ENCODE data around the gene CIAO1.
"Not testable (repeated sequence)": the region's sequence is repeated elsewhere in the genome, so short reads cannot be mapped to it uniquely, and the experiment has no call there.

The CIAO1 gene

GRCh38 chr2:96276787-96277499, 10.9 kb downstream of the CIAO1 start:
- no peak for DNase-seq (ENCODE audit: low read depth)

- no peak for DNase-seq (ENCODE audit: low read depth)
These were observed 21.3 kb downstream of the CIAO1 start for GRCh38 chr2:96287273-96287856.

DNA sequence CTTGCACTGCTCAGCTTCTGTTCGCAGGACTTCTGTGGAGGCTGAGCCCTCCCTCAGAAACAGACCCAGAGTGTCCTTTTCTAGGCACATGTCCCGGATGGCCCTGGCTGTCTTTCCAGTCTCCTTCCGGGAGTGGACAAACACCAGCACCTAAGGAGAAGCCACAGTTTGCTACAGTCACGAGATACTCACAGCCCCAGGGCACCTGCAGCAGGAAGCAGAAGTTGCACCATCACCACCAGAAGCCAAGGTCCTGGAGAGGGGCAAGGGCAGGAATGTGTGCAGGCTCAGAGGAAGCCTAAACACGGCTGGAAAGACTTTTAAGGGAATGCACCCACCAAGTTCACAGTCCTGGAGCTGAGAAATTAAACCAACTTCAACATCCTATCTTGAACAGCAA, 25.7 kb downstream of the CIAO1 start:
- no peak for DNase-seq (ENCODE audit: low read depth)

GRCh38 chr2:96294271-96294670, 28.2 kb downstream of the CIAO1 start:
- DNase-seq (ENCODE audit: low read depth): not testable (repeated sequence)

DNA sequence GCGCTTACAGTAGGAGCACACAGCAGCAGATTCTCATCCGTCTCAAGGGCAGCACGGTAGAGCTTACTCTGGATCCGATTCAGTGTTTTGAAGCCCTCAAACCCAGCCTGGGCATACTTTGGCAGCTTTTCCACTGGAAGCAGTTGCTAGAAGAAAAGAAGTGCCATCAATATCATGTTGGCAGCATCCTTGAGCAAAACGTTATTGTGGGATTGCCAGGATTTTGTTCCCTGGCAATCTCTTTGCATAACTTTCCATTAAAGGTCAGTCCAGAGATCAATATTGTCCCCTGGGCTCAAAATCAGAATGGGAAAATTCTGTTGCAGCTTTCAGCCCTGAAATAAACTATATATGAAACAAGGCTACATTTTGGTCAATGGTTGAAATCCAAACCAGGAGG, 30.9 kb downstream of the CIAO1 start:
- no peak for DNase-seq (ENCODE audit: low read depth)

DNA sequence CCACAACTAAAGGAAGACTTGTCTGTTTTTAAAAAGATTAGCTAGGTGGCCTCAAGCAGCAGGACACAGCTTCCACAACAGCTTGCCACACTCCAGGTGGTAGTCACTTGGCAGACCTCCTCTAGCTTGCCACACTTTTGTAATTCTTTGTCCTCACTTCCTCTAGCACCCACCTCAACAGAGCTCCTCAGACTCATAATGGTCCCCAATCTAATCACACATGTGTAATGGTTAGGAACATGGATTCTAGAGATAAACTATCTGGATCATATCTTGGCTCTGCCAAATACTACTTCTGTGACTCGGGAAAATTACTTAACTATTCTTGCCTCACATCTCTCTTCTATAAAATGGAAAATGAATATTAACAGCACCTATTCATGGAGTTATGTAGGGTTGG, 35.8 kb downstream of the CIAO1 start:
- DNase-seq (ENCODE audit: low read depth): no peak

- no peak for DNase-seq (ENCODE audit: low read depth)
These were observed 38.6 kb downstream of the CIAO1 start for GRCh38 chr2:96304606-96305005.

GRCh38 chr2:96305091-96305978, 39.3 kb downstream of the CIAO1 start, which contains the start of gene SNRNP200:
Gene SNRNP200, minus strand, starts transcription at chr2:96305546. Its CDS starts 109 bp downstream, at chr2:96305437.
- peak; percentile 86 for DNase-seq (ENCODE audit: low read depth)

DNA sequence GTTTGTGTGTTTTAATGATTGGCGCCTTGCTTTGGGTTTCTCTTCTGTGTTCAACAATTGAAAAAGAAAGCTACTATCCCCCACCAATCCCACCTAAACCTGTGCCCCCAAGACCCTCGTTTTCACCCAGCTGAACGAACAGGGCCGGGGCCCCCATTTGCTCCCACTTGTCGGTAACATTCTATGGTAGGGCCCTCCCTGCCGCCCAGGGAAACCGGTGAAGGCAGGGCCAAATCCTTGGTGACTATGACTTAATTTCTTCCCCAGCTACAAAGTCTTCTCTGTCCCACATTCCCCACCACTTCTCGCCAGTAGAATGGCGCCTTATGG, 39.9 kb downstream of the CIAO1 start:
- DNase-seq (ENCODE audit: low read depth): no peak

DNA sequence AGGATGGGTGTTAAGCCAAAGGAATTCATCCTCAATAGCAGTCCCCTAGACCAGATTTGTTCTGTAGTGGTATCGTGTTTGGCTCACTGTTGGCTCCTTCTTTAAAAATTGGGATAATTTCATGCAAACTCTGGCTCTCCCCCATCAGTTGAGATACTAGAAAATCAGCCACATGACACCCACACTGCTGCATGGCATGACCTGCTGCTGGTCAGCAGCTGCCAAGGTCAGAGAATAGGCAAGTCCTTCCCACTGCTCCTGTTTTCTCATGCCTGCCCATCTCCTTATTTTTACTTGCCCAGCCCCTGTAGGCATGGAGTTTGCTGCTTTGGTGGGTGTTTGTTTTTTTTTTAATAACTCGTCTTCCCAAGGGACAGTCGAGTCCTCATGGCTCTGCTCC, 40.3 kb downstream of the CIAO1 start:
- DNase-seq (ENCODE audit: low read depth): no peak

DNA sequence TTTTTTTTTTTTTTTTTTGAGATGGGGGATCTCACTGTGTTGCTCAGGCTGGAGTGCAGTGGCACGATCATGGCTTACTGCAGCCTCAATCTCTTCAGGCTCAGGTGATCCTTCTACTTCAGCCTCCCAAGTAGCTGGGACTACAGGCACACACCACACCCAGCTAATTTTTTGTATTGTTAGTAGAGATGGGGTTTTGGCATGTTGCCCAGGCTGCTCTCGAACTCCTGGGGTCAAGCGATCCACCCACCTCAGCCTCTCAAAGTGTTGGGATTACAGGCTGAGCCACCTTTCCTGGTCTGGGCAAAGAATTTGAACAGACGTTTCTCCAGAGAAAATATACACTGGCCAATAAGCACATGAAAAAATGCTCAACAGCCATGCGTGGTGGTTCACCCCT, 42.2 kb downstream of the CIAO1 start:
- DNase-seq (ENCODE audit: low read depth): no peak

DNA sequence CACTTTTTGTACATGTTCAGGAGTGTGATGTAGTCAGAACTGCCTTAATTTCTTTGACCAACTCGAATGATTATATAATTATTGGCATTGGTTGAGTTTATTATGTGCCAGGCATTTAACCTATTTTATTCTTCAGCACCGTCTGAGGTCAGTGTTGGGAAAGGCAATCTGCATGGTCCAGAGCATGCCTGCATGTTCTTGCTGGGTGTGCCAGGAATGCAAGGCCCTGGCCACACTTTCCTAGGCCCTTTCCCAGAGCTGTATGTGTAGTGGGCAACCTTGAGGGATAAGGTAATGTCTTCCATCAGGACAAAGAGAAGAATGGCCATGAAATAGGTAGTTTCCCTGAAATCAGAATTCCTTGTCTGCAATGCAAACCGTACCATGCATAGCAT, 49.0 kb downstream of the CIAO1 start:
- no peak for DNase-seq (ENCODE audit: low read depth)

DNA sequence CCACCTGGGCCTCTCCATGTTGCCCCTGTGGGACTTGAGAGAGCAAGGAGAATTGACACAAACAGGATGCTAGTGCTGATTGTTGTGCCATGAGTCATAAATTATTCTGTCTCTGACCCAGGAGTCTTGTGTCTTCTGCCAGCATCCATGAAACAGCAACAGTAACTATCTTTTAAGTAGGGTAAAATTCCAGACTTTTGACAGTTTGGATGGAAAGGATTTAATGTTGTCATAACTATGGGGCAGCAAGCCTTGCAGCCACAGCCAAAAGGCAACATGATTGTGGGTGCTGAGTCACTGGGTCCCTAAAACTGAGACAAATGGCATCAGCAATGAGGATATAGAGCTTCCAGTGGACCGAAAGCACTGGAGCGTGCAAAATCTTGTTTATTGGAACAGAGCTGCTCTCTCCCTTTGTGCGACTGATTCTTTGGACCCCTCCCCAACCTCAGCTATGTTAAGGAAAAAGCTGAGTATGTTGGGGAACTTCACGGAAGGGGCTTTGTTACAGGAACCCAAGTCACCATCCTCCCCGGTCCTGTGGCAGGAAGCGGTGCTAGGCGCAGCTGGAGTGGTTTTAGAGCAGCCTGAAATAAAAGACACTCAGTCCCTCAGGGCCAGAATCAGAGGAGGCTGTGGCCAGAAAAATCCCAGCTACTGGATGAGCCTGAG, 49.5 kb downstream of the CIAO1 start:
- no peak for DNase-seq (ENCODE audit: low read depth)

GRCh38 chr2:96316999-96317398, 51.0 kb downstream of the CIAO1 start:
- DNase-seq (ENCODE audit: low read depth): no peak

DNA sequence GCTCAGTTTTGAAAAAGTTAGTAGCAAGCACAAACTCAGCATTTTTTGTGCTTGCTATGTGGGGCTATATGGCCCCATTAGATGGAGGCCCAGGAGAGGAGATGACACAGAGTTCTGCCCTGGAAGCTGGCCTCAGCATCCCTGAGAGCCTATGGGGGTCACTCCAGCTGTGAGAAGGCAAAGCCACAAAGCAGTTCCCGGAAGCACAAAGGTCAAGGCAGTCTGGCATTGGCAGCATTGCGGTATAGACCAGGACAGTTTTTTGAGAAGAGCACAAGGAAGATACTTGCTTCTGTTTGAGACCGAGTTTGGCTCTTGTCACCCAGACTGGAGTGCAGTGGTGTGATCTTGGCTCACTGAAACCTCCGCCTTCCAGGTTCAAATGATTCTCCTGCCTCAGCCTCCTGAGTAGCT, 51.6 kb downstream of the CIAO1 start:
- no peak for DNase-seq (ENCODE audit: low read depth)

GRCh38 chr2:96318723-96319122, 52.7 kb downstream of the CIAO1 start:
- no peak for DNase-seq (ENCODE audit: low read depth)

DNA sequence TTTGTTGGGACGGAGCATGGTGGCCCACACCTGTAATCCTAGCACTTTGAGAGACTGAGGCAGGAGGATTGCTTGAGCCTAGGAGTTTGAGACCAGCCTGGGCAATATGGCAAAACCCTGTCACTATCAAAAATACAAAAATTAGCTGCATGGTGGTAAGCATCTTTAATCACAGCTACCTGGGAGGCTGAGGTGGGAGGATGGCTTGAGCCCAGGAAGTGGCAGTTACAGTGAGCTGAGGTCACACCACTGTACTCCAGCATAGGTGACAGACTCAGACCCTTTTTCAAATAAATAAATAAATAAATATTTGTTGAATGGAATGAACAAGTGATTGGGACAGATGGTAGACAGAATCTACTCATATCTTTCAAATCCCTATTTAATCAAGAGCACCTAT, 53.4 kb downstream of the CIAO1 start:
- no peak for DNase-seq (ENCODE audit: low read depth)

GRCh38 chr2:96320326-96320725, 54.3 kb downstream of the CIAO1 start:
- no peak for DNase-seq (ENCODE audit: low read depth)

- DNase-seq (ENCODE audit: low read depth): no peak
These were observed 55.0 kb downstream of the CIAO1 start for GRCh38 chr2:96320728-96321622.
